ENCODE data around the gene HUS1. TPM values are rescaled to one million over a fixed set of nuclear protein-coding genes. Genes with fewer than 3 reads are reported as not detected.
A peak's percentile ranks its signal among the peaks of the same experiment; 100 is the strongest.

HUS1 gene
- total RNA-seq, 4 donors from 2014 or later = 37.2 to 74.8 (median 52.3) TPM

DNA sequence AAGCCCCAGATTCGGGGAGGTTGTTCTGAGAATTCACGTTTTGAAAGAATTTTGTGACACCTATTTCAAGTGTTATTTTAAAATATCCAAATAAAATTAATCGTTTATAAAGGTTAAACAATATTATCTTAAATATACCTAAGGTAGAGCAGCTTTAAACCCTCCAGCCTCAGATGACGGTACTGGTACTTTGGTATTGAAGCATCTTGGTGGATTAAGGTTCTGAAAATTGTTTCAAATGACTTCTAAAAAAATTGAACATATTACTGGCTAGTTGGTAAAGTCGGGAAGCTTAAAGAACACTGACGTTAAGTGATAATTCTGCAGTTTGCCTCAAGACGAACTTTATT, 392 bp upstream of the HUS1 start:
- Histone ChIP-seq H3K27me3 (no peaks in the 10 kb centered on the region), H3K9me3 (no peaks in the 10 kb centered on the region), H3K27ac (peak overlapping the region; percentile 83 to 91 (median 88)), H3K36me3 (peaks cover 0 to 31% (median 17%) of the 10 kb centered on the region in 4 donors), H3K4me1 (peaks cover 7 to 10% (median 9%) of the 10 kb centered on the region in 4 donors), H3K4me3 (peak overlapping the region in 3 of 4 donors; percentile 54 to 79 (median 64))
- WGBS, 2 donors (ENCODE audit: low coverage in 1 of 2) = 29% methylated on average over 7 of the region's 7 CpGs
- intact Hi-C loops (cut with DNase I; ENCODE audit: low total_unique reads) = no loop called here
- in situ Hi-C loops (cut with MboI; ENCODE audit: low pct_ligation_motif_present in 1 of 4, low pct_unique_long_range_greater_than_20kb in 1 of 4, low sequenced_read_pairs in 3 of 4) = no loop called here
- DNase-seq = no peak
- TF ChIP-seq POLR2AphosphoS5 (IDR thresholded peaks at IDR 0.05) (no peak), POLR2A (IDR thresholded peaks at IDR 0.05) (no peak), EP300 (IDR thresholded peaks at IDR 0.05; ENCODE audit: low read depth) (no peak)
- TF ChIP-seq, protein P1, sequence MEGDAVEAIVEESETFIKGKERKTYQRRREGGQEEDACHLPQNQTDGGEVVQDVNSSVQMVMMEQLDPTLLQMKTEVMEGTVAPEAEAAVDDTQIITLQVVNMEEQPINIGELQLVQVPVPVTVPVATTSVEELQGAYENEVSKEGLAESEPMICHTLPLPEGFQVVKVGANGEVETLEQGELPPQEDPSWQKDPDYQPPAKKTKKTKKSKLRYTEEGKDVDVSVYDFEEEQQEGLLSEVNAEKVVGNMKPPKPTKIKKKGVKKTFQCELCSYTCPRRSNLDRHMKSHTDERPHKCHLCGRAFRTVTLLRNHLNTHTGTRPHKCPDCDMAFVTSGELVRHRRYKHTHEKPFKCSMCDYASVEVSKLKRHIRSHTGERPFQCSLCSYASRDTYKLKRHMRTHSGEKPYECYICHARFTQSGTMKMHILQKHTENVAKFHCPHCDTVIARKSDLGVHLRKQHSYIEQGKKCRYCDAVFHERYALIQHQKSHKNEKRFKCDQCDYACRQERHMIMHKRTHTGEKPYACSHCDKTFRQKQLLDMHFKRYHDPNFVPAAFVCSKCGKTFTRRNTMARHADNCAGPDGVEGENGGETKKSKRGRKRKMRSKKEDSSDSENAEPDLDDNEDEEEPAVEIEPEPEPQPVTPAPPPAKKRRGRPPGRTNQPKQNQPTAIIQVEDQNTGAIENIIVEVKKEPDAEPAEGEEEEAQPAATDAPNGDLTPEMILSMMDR (IDR thresholded peaks at IDR 0.05) = no peak

- in situ Hi-C loops (cut with MboI; ENCODE audit: low pct_ligation_motif_present in 1 of 4, low pct_unique_long_range_greater_than_20kb in 1 of 4, low sequenced_read_pairs in 3 of 4) (no loop called here), intact Hi-C loops (cut with DNase I; ENCODE audit: low total_unique reads) (no loop called here)
- Histone ChIP-seq H3K27ac (peak overlapping the region; percentile 83 to 91 (median 88)), H3K4me1 (peaks cover 7 to 10% (median 9%) of the 10 kb centered on the region in 4 donors), H3K9me3 (no peaks in the 10 kb centered on the region), H3K4me3 (peak overlapping the region; percentile 54 to 79 (median 65)), H3K27me3 (no peaks in the 10 kb centered on the region), H3K36me3 (peaks cover 0 to 35% (median 19%) of the 10 kb centered on the region in 4 donors)
- no peak for DNase-seq
- 4 to 7% methylated on average over 4 of the region's 4 CpGs for WGBS, 2 donors (ENCODE audit: low coverage in 1 of 2)
- TF ChIP-seq EP300 (IDR thresholded peaks at IDR 0.05; ENCODE audit: low read depth) (no peak), POLR2A (IDR thresholded peaks at IDR 0.05) (no peak), POLR2AphosphoS5 (IDR thresholded peaks at IDR 0.05) (no peak)
- TF ChIP-seq, protein P1 (IDR thresholded peaks at IDR 0.05) = no peak
Observed at GRCh38 chr7:47978790-47979144, 648 bp downstream of the HUS1 start.

DNA sequence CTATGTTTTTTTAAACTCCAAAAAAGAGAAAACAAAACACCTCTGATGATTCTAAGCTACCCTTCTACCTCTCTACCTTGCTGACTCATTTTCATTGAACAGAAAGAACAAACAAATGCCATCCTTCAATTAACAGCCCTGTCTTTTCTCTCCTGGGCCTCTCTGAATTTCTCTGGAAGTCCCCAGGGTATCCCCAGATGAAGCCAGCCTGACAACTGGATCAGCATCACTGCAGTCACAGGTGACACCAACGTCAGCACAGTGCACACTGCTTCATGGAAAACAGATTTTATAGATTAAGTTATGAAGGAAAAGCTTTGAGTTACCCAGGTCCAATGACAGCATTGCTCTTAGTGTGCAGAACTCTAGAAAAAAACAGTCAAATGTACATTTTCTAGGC, 5.7 kb downstream of the HUS1 start:
- H3K9me3 ChIP-seq = no peaks in the 10 kb centered on the region
- no peak for TF ChIP-seq POLR2A (IDR thresholded peaks at IDR 0.05)
- TF ChIP-seq EP300 (IDR thresholded peaks at IDR 0.05; ENCODE audit: low read depth) = no peak
- no peak for TF ChIP-seq POLR2AphosphoS5 (IDR thresholded peaks at IDR 0.05)
- TF ChIP-seq, protein P1 (IDR thresholded peaks at IDR 0.05) = no peak
- WGBS, 2 donors (ENCODE audit: low coverage in 1 of 2) = 50 to 77% methylated on average over 1 of the region's 1 CpG
- no peaks in the 10 kb centered on the region for H3K27me3 ChIP-seq
- H3K36me3 ChIP-seq = peaks cover 0 to 42% (median 20%) of the 10 kb centered on the region in 4 donors
- intact Hi-C loops (cut with DNase I; ENCODE audit: low total_unique reads) (no loop called here), in situ Hi-C loops (cut with MboI; ENCODE audit: low pct_ligation_motif_present in 1 of 4, low pct_unique_long_range_greater_than_20kb in 1 of 4, low sequenced_read_pairs in 3 of 4) (no loop called here)
- H3K4me1 ChIP-seq = peaks cover 12 to 43% (median 29%) of the 10 kb centered on the region in 4 donors
- no peak for DNase-seq
- no peak overlapping the region for H3K4me3 ChIP-seq
- no peak overlapping the region for H3K27ac ChIP-seq

GRCh38 chr7:47970761-47971160, 8.7 kb downstream of the HUS1 start:
- DNase-seq = no peak
- in situ Hi-C loops (cut with MboI; ENCODE audit: low pct_ligation_motif_present in 1 of 4, low pct_unique_long_range_greater_than_20kb in 1 of 4, low sequenced_read_pairs in 3 of 4) = no loop called here
- no peaks in the 10 kb centered on the region for H3K9me3 ChIP-seq
- TF ChIP-seq, protein P1 (IDR thresholded peaks at IDR 0.05) = no peak
- TF ChIP-seq POLR2A (IDR thresholded peaks at IDR 0.05) (no peak), POLR2AphosphoS5 (IDR thresholded peaks at IDR 0.05) (no peak), EP300 (IDR thresholded peaks at IDR 0.05; ENCODE audit: low read depth) (no peak)
- peaks cover 6 to 36% (median 24%) of the 10 kb centered on the region in 4 donors for H3K4me1 ChIP-seq
- peaks cover 0 to 47% (median 15%) of the 10 kb centered on the region in 4 donors for H3K36me3 ChIP-seq
- WGBS, 2 donors (ENCODE audit: low coverage in 1 of 2) = 31 to 32% methylated on average over 1 of the region's 1 CpG
- H3K27me3 ChIP-seq = no peaks in the 10 kb centered on the region
- H3K27ac ChIP-seq = peak overlapping the region; percentile 79 to 92 (median 85)
- intact Hi-C loops (cut with DNase I; ENCODE audit: low total_unique reads) = no loop called here
- H3K4me3 ChIP-seq = no peak overlapping the region

Measured in transverse colon (tissue), 4 donors.